ENCODE data around the gene ZNF790.

The ZNF790 gene

DNA sequence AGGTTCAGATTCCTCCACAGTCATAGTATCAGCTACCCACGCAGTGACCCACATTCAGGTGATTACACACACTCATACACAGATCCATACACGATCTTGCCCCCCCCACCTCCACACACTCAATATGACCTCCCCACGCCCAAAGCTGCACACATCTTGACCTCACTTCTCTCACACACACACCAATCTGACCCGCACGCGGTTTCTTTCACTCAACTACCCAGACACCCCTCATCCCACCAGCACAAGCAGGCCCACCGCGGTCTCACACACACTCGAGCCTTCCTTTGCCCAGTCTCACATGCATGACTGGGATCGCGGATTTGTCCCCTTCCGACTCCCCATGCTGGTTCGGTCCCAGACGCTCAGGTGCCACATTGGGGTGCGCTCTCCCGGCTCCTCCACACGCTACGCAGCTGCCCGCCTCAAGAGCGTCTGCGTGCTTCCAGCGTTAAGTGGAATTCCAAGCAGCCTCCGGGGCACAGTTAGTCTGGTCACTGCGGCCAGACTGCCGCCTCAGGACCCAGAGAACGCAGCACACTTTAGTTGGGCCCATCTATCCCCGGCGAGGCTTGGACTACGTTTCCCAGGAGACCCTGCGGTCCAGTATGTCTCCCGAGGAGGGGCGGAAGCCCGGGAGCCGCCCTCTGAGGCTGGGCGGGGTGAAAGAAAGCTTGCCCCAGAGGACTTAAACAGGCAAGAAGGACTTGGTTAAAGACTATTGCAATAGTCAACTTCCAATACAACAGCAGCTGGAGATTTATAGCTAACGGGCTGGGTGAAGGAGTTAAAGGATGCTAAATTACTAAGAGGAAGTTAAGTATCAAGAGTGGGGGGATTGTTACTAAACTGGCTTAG is 11.7 kb upstream of the ZNF790 start:
- no peaks in the 10 kb centered on the region for H3K27me3 ChIP-seq (replicated peaks)
- in situ Hi-C loops (cut with HindIII; ENCODE audit: low pct_ligation_motif_present, low sequenced_read_pairs) = no loop called here
- H3K4me3 ChIP-seq (ENCODE audit: low read depth, low read length) = peak overlapping the region; percentile 99
- peak overlapping the region; percentile 63 for H3K27ac ChIP-seq
- TF ChIP-seq, protein P1, sequence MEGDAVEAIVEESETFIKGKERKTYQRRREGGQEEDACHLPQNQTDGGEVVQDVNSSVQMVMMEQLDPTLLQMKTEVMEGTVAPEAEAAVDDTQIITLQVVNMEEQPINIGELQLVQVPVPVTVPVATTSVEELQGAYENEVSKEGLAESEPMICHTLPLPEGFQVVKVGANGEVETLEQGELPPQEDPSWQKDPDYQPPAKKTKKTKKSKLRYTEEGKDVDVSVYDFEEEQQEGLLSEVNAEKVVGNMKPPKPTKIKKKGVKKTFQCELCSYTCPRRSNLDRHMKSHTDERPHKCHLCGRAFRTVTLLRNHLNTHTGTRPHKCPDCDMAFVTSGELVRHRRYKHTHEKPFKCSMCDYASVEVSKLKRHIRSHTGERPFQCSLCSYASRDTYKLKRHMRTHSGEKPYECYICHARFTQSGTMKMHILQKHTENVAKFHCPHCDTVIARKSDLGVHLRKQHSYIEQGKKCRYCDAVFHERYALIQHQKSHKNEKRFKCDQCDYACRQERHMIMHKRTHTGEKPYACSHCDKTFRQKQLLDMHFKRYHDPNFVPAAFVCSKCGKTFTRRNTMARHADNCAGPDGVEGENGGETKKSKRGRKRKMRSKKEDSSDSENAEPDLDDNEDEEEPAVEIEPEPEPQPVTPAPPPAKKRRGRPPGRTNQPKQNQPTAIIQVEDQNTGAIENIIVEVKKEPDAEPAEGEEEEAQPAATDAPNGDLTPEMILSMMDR (IDR thresholded peaks at IDR 0.05; ENCODE audit: low read depth, low read length, missing control alignments) = no peak
- DNase-seq = peak; percentile 87
- no peaks in the 10 kb centered on the region for H3K36me3 ChIP-seq (replicated peaks)

DNA sequence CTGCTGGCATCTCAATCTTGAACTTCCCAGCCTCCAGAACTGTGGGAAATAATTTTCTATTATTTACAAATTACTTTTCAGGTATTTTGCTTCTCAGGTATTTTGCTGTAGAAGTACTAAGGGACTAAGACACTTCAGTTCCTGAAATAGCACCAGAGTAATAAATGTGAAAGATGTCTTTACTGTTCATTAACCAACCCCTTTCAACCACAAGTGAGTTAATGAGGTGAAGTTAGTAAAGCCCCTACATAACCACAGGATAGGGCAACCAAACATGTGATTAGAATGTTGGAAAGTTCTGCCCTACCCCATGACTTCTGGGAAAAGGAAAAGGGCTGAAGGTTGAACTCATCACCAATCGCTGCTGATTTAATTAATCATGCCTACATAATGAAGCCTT is 9.8 kb upstream of the ZNF790 start:
- Histone ChIP-seq H3K36me3 (replicated peaks) (no peaks in the 10 kb centered on the region), H3K27ac (no peak overlapping the region), H3K4me3 (ENCODE audit: low read depth, low read length) (no peak overlapping the region), H3K27me3 (replicated peaks) (no peaks in the 10 kb centered on the region)
- in situ Hi-C loops (cut with HindIII; ENCODE audit: low pct_ligation_motif_present, low sequenced_read_pairs) = no loop called here
- TF ChIP-seq, protein P1 (IDR thresholded peaks at IDR 0.05; ENCODE audit: low read depth, low read length, missing control alignments) = no peak
- no peak for DNase-seq

DNA sequence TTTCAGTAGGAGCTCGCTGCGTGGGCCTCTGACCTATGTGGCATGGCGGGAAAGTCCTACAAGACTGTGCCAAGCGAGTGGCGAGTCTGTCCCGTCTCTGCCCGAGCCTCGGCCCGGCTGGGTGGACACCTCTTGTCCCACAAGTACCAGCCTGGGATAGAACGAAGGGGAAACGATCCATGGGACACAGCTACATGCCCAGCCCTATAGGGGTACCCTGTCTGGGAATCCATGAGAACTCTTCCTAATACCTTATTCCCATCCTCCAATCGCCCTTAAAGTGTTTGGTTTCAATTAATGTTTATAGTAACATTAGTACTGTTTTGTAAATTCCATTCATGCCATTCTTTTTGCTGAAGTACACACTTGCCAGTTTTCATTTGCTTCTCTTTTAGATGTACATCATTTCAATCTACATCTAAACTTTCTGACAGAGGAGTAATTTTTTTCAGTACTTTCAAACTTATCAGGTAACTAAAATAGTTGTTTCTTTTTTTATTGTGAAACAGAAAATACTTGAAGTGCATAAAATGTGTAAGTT is 667 bp upstream of the ZNF790 start:
- Histone ChIP-seq H3K27ac (peak overlapping the region; percentile 58), H3K36me3 (replicated peaks) (no peaks in the 10 kb centered on the region), H3K27me3 (replicated peaks) (no peaks in the 10 kb centered on the region), H3K4me3 (ENCODE audit: low read depth, low read length) (peak overlapping the region; percentile 83)
- no peak for DNase-seq
- TF ChIP-seq, protein P1 (IDR thresholded peaks at IDR 0.05; ENCODE audit: low read depth, low read length, missing control alignments) = no peak
- in situ Hi-C loops (cut with HindIII; ENCODE audit: low pct_ligation_motif_present, low sequenced_read_pairs) = no loop called here

DNA sequence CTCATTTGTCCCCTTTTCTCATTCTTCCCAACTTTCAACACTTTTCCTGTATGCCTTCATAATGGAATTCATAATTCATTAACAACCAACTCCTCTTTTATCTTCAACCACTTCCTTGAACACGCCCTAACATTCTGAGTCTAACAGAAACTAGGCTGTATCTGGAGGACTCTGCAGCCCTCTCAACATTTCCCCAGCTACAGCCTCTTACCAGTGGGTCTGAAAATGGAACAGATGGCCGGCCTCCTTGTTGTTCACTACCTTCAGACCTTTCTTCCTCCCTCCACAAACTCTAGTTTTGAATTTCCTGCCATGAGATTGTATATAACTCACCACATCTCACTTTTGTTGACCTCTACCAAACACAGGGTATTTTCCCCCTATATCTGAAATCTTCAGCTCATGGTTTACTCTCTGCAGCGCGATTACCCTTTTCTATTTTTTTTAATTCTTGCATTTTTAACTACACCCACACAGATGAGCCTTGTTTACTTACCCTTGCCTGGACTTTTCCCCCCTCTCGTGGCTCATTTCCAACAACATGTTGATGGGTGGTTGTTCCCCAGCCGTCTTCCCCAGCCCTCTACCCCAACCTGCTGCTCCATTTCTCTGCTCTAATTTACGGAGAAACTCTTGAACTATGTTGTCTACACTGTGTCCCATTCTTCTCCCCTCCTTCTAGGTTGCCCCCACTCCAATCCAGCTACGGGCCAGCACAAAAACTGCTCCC is 846 bp downstream of the ZNF790 start:
- H3K27ac ChIP-seq = peak overlapping the region; percentile 58
- DNase-seq = peak; percentile 22
- peak overlapping the region; percentile 83 for H3K4me3 ChIP-seq (ENCODE audit: low read depth, low read length)
- in situ Hi-C loops (cut with HindIII; ENCODE audit: low pct_ligation_motif_present, low sequenced_read_pairs) = no loop called here
- TF ChIP-seq, protein P1 (IDR thresholded peaks at IDR 0.05; ENCODE audit: low read depth, low read length, missing control alignments) = no peak
- H3K27me3 ChIP-seq (replicated peaks) = no peaks in the 10 kb centered on the region
- H3K36me3 ChIP-seq (replicated peaks) = no peaks in the 10 kb centered on the region

DNA sequence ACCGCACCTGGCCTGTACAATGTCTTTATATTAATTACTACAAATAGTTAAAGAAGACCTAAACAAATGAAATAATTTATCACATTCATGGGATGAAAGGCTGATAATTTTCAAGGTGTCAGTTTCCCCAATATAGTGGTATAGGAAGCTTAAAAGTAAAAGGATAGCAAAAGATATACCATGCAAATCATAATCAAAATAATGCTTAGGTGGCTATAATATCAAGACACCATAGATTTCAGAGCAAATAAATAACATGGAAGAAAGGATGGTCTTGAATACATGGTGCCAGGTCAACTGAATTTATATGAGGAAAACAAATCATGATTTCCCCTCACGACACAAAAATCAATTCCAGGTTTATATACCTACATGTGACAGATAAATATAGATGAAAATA is 4.8 kb downstream of the ZNF790 start:
- TF ChIP-seq, protein P1 (IDR thresholded peaks at IDR 0.05; ENCODE audit: low read depth, low read length, missing control alignments) = no peak
- Histone ChIP-seq H3K27me3 (replicated peaks) (no peaks in the 10 kb centered on the region), H3K36me3 (replicated peaks) (peaks cover 3% of the 10 kb centered on the region)

More for the DNA sequence above, 4.8 kb downstream of the ZNF790 start:
- no peak for DNase-seq
- in situ Hi-C loops (cut with HindIII; ENCODE audit: low pct_ligation_motif_present, low sequenced_read_pairs) = no loop called here
- Histone ChIP-seq H3K4me3 (ENCODE audit: low read depth, low read length) (no peak overlapping the region), H3K27ac (no peak overlapping the region)
